Neutrophil (primary cell): ENCODE data around the gene GNAS-AS1.

ENCODE experiments used
- H3K27ac ChIP-seq: fragments of 200-600 bp; sonication (generic); 2 replicates; pipeline ENCODE4 v1.5.1; 2016; ENCODE audit warnings: mild to moderate bottlenecking, moderate library complexity
- H3K27me3 ChIP-seq: fragments of 200-600 bp; sonication (generic); 2 replicates; pipeline ENCODE4 v1.6.0; 2016; ENCODE audit warnings: mild to moderate bottlenecking
- H3K36me3 ChIP-seq: fragments of 200-600 bp; sonication (generic); 2 replicates; pipeline ENCODE4 v1.5.1; 2017
- H3K4me1 ChIP-seq, 2 experiments: fragments of 200-600 bp in 1 of 2; sonication (generic) in 1 of 2; 1 replicate in 1 of 2; 2 replicates in 1 of 2; pipeline versions ENCODE4 v1.5.1 to v1.6.1; 2013 to 2016; ENCODE audit warnings: low read depth in 1 of 2, low read length in 1 of 2, mild to moderate bottlenecking in 1 of 2, moderate library complexity in 1 of 2; ENCODE audit not compliant: control insufficient read depth in 1 of 2, insufficient read depth in 1 of 2
- H3K4me3 ChIP-seq, 2 experiments: fragments of 200-600 bp in 1 of 2; sonication (generic) in 1 of 2; 1 replicate in 1 of 2; 2 replicates in 1 of 2; pipeline ENCODE4 v1.5.1; 2013 to 2016; ENCODE audit warnings: low read depth in 1 of 2, low read length in 1 of 2, mild to moderate bottlenecking in 1 of 2, moderate library complexity in 1 of 2
- H3K9me3 ChIP-seq: fragments of 200-600 bp; sonication (generic); 2 replicates; pipeline ENCODE4 v1.5.1; 2016
- CTCF ChIP-seq: fragments of 200-600 bp; sonication (generic); IDR thresholded peaks from 2 replicates; pipeline ENCODE4 v1.5.1; 2016; ENCODE audit warnings: antibody characterized with exemption

GNAS-AS1 gene

GRCh38 chr20:58892141-58892931 lies 41.6 kb upstream of the GNAS-AS1 start:
- Histone ChIP-seq H3K27me3 (peaks cover 16% of the 10 kb centered on the region), H3K4me1 (peaks cover 27 to 35% of the 10 kb centered on the region in 2 experiments), H3K9me3 (no peaks in the 10 kb centered on the region), H3K36me3 (peaks cover 11% of the 10 kb centered on the region), H3K4me3 (peak overlapping the region; percentile 63 to 85), H3K27ac (peak overlapping the region; percentile 85)
- TF ChIP-seq CTCF = no peak

GRCh38 chr20:58891718-58892140 lies 41.0 kb upstream of the GNAS-AS1 start:
- Histone ChIP-seq H3K27me3 (peaks cover 16% of the 10 kb centered on the region), H3K4me3 (peak overlapping the region; percentile 63 to 85), H3K4me1 (peaks cover 22 to 31% of the 10 kb centered on the region in 2 experiments), H3K36me3 (peaks cover 7% of the 10 kb centered on the region), H3K9me3 (no peaks in the 10 kb centered on the region), H3K27ac (peak overlapping the region; percentile 85)
- TF ChIP-seq CTCF = no peak

- no peak for TF ChIP-seq CTCF
- H3K4me3 ChIP-seq = peak overlapping the region; percentile 63 to 85
- peaks cover 6% of the 10 kb centered on the region for H3K36me3 ChIP-seq
- peaks cover 16% of the 10 kb centered on the region for H3K27me3 ChIP-seq
- peak overlapping the region; percentile 85 for H3K27ac ChIP-seq
- peaks cover 22 to 31% of the 10 kb centered on the region in 2 experiments for H3K4me1 ChIP-seq
- H3K9me3 ChIP-seq = no peaks in the 10 kb centered on the region
Observed at GRCh38 chr20:58891086-58891717, 40.5 kb upstream of the GNAS-AS1 start.

- Histone ChIP-seq H3K9me3 (no peaks in the 10 kb centered on the region), H3K4me1 (peaks cover 22 to 29% of the 10 kb centered on the region in 2 experiments), H3K36me3 (no peaks in the 10 kb centered on the region), H3K27ac (peak overlapping the region; percentile 85), H3K27me3 (peaks cover 16% of the 10 kb centered on the region), H3K4me3 (peak overlapping the region; percentile 63 to 75)
- TF ChIP-seq CTCF = no peak
Observed at GRCh38 chr20:58890518-58891085, 39.9 kb upstream of the GNAS-AS1 start.

- no peak for TF ChIP-seq CTCF
- H3K27me3 ChIP-seq = peaks cover 16% of the 10 kb centered on the region
Observed at GRCh38 chr20:58889798-58890517, 39.3 kb upstream of the GNAS-AS1 start.

More at GRCh38 chr20:58889798-58890517, 39.3 kb upstream of the GNAS-AS1 start:
- Histone ChIP-seq H3K4me1 (peaks cover 22 to 24% of the 10 kb centered on the region in 2 experiments), H3K27ac (peak overlapping the region; percentile 85), H3K36me3 (no peaks in the 10 kb centered on the region), H3K9me3 (no peaks in the 10 kb centered on the region), H3K4me3 (peak overlapping the region; percentile 63 to 75)
